Stimulated activated memory B cell treated with anti-CD40 and anti-IgM and Interleukin-4, amounts not matched to agents 10 μg/mL and 1 μg/mL and 100 μg/mL, for 72 hours (primary cell): Measurements from ENCODE around the gene AADAT.
"Not testable (repeated sequence)": the region's sequence is repeated elsewhere in the genome, so short reads cannot be mapped to it uniquely, and the experiment has no call there.

Experiments
- ATAC-seq: fragments of 150-1000 bp; cut with Tn5 transposase; 2 replicates; pipeline ENCODE4 v1.10.0; 2021
- H3K27ac Mint-ChIP-seq: one replicate; pipeline ENCODE4 v1.8.0; 2022; ENCODE audit warnings: mild to moderate bottlenecking, mixed read lengths
- H3K27me3 Mint-ChIP-seq: one replicate; pipeline ENCODE4 v1.8.0; 2022; ENCODE audit warnings: mixed read lengths
- H3K36me3 Mint-ChIP-seq: one replicate; pipeline ENCODE4 v1.8.0; 2022; ENCODE audit warnings: mixed read lengths
- H3K4me1 Mint-ChIP-seq: one replicate; pipeline ENCODE4 v1.8.0; 2022; ENCODE audit warnings: mixed read lengths
- H3K4me3 Mint-ChIP-seq: one replicate; pipeline ENCODE4 v1.8.0; 2022; ENCODE audit warnings: mild to moderate bottlenecking, moderate library complexity, mixed read lengths
- H3K9me3 Mint-ChIP-seq: one replicate; pipeline ENCODE4 v1.8.0; 2022; ENCODE audit warnings: mixed read lengths

AADAT gene

GRCh38 chr4:170059421-170059820, 30.3 kb downstream of the AADAT start:
- Mint-ChIP-seq H3K36me3 (no peaks in the 10 kb centered on the region), H3K4me1 (no peaks in the 10 kb centered on the region), H3K27me3 (no peaks in the 10 kb centered on the region), H3K27ac (no peak overlapping the region), H3K4me3 (no peak overlapping the region), H3K9me3 (no peaks in the 10 kb centered on the region)
- no peak for ATAC-seq

- Mint-ChIP-seq H3K27ac (no peak overlapping the region), H3K4me3 (no peak overlapping the region), H3K27me3 (peaks cover 2% of the 10 kb centered on the region), H3K4me1 (no peaks in the 10 kb centered on the region), H3K36me3 (no peaks in the 10 kb centered on the region), H3K9me3 (no peaks in the 10 kb centered on the region)
- no peak for ATAC-seq
Measured at GRCh38 chr4:170058826-170059225, 30.9 kb downstream of the AADAT start.

GRCh38 chr4:170057866-170058265, 31.9 kb downstream of the AADAT start:
- Mint-ChIP-seq H3K27me3 (peaks cover 7% of the 10 kb centered on the region), H3K4me1 (no peaks in the 10 kb centered on the region), H3K36me3 (no peaks in the 10 kb centered on the region), H3K9me3 (no peaks in the 10 kb centered on the region), H3K4me3 (no peak overlapping the region), H3K27ac (no peak overlapping the region)
- no peak for ATAC-seq

- Mint-ChIP-seq H3K4me1 (no peaks in the 10 kb centered on the region), H3K36me3 (no peaks in the 10 kb centered on the region), H3K27ac (no peak overlapping the region), H3K9me3 (no peaks in the 10 kb centered on the region), H3K27me3 (peaks cover 7% of the 10 kb centered on the region), H3K4me3 (no peak overlapping the region)
- no peak for ATAC-seq
Measured at GRCh38 chr4:170052919-170053318, 36.8 kb downstream of the AADAT start.

GRCh38 chr4:170051402-170051801, 38.4 kb downstream of the AADAT start:
- Mint-ChIP-seq H3K4me1 (no peaks in the 10 kb centered on the region), H3K27me3 (peaks cover 7% of the 10 kb centered on the region), H3K36me3 (no peaks in the 10 kb centered on the region), H3K4me3 (no peak overlapping the region), H3K27ac (no peak overlapping the region), H3K9me3 (no peaks in the 10 kb centered on the region)
- ATAC-seq = no peak

- Mint-ChIP-seq H3K27ac (no peak overlapping the region), H3K4me3 (no peak overlapping the region), H3K27me3 (peaks cover 7% of the 10 kb centered on the region), H3K4me1 (no peaks in the 10 kb centered on the region), H3K36me3 (no peaks in the 10 kb centered on the region), H3K9me3 (no peaks in the 10 kb centered on the region)
- no peak for ATAC-seq
Measured at GRCh38 chr4:170049766-170050165, 40.0 kb downstream of the AADAT start.

GRCh38 chr4:170047771-170048354, 41.9 kb downstream of the AADAT start:
- H3K9me3 Mint-ChIP-seq = no peaks in the 10 kb centered on the region
- no peaks in the 10 kb centered on the region for H3K36me3 Mint-ChIP-seq

GRCh38 chr4:170046156-170046555, 43.6 kb downstream of the AADAT start:
- H3K36me3 Mint-ChIP-seq, H3K4me3 Mint-ChIP-seq, H3K9me3 Mint-ChIP-seq, H3K27ac Mint-ChIP-seq, ATAC-seq, H3K4me1 Mint-ChIP-seq, H3K27me3 Mint-ChIP-seq: not testable (repeated sequence)

More at GRCh38 chr4:170047771-170048354, 41.9 kb downstream of the AADAT start:
- no peak for ATAC-seq
- H3K27me3 Mint-ChIP-seq = no peaks in the 10 kb centered on the region
- H3K4me1 Mint-ChIP-seq = no peaks in the 10 kb centered on the region
- no peak overlapping the region for H3K27ac Mint-ChIP-seq
- no peak overlapping the region for H3K4me3 Mint-ChIP-seq

- no peak overlapping the region for H3K4me3 Mint-ChIP-seq
- H3K9me3 Mint-ChIP-seq = no peaks in the 10 kb centered on the region
- no peaks in the 10 kb centered on the region for H3K4me1 Mint-ChIP-seq
- peak; percentile 28 for ATAC-seq
- peaks cover 11% of the 10 kb centered on the region for H3K27me3 Mint-ChIP-seq
- no peak overlapping the region for H3K27ac Mint-ChIP-seq
- H3K36me3 Mint-ChIP-seq = no peaks in the 10 kb centered on the region
Measured at GRCh38 chr4:170040031-170040680, 49.6 kb downstream of the AADAT start.

- Mint-ChIP-seq H3K4me3 (no peak overlapping the region), H3K36me3 (no peaks in the 10 kb centered on the region), H3K4me1 (no peaks in the 10 kb centered on the region), H3K9me3 (no peaks in the 10 kb centered on the region), H3K27ac (no peak overlapping the region), H3K27me3 (peaks cover 11% of the 10 kb centered on the region)
- ATAC-seq = no peak
Measured at GRCh38 chr4:170038769-170039168, 51.0 kb downstream of the AADAT start.

GRCh38 chr4:170038232-170038631, 51.5 kb downstream of the AADAT start:
- Mint-ChIP-seq H3K9me3 (no peaks in the 10 kb centered on the region), H3K27me3 (peaks cover 11% of the 10 kb centered on the region), H3K27ac (no peak overlapping the region), H3K4me1 (no peaks in the 10 kb centered on the region), H3K36me3 (no peaks in the 10 kb centered on the region), H3K4me3 (no peak overlapping the region)
- ATAC-seq = no peak

GRCh38 chr4:170037481-170037880, 52.3 kb downstream of the AADAT start:
- Mint-ChIP-seq H3K4me3 (no peak overlapping the region), H3K4me1 (no peaks in the 10 kb centered on the region), H3K27ac (no peak overlapping the region), H3K27me3 (peaks cover 11% of the 10 kb centered on the region), H3K9me3 (no peaks in the 10 kb centered on the region), H3K36me3 (no peaks in the 10 kb centered on the region)
- ATAC-seq = no peak

GRCh38 chr4:170035845-170036244, 53.9 kb downstream of the AADAT start:
- Mint-ChIP-seq H3K4me3 (no peak overlapping the region), H3K9me3 (no peaks in the 10 kb centered on the region), H3K4me1 (no peaks in the 10 kb centered on the region), H3K36me3 (no peaks in the 10 kb centered on the region), H3K27ac (no peak overlapping the region), H3K27me3 (peaks cover 11% of the 10 kb centered on the region)
- ATAC-seq = no peak

- Mint-ChIP-seq H3K27ac (no peak overlapping the region), H3K36me3 (no peaks in the 10 kb centered on the region), H3K4me3 (no peak overlapping the region), H3K27me3 (peaks cover 4% of the 10 kb centered on the region), H3K4me1 (no peaks in the 10 kb centered on the region), H3K9me3 (no peaks in the 10 kb centered on the region)
- no peak for ATAC-seq
Measured at GRCh38 chr4:170035231-170035630, 54.5 kb downstream of the AADAT start.

GRCh38 chr4:170033999-170034398, 55.8 kb downstream of the AADAT start:
- ATAC-seq = no peak
- Mint-ChIP-seq H3K4me3 (no peak overlapping the region), H3K36me3 (no peaks in the 10 kb centered on the region), H3K9me3 (no peaks in the 10 kb centered on the region), H3K27ac (no peak overlapping the region), H3K4me1 (no peaks in the 10 kb centered on the region), H3K27me3 (peaks cover 10% of the 10 kb centered on the region)

- H3K4me3 Mint-ChIP-seq = no peak overlapping the region
- no peaks in the 10 kb centered on the region for H3K9me3 Mint-ChIP-seq
- H3K27ac Mint-ChIP-seq = no peak overlapping the region
- no peak for ATAC-seq
- no peaks in the 10 kb centered on the region for H3K36me3 Mint-ChIP-seq
- peaks cover 10% of the 10 kb centered on the region for H3K4me1 Mint-ChIP-seq
- H3K27me3 Mint-ChIP-seq = peaks cover 33% of the 10 kb centered on the region
Measured at GRCh38 chr4:170030121-170030520, 59.6 kb downstream of the AADAT start.
